Measurements from ENCODE around the gene ZMYND19.
"Not testable (repeated sequence)": the region's sequence is repeated elsewhere in the genome, so short reads cannot be mapped to it uniquely, and the experiment has no call there.

Gene ZMYND19

DNA sequence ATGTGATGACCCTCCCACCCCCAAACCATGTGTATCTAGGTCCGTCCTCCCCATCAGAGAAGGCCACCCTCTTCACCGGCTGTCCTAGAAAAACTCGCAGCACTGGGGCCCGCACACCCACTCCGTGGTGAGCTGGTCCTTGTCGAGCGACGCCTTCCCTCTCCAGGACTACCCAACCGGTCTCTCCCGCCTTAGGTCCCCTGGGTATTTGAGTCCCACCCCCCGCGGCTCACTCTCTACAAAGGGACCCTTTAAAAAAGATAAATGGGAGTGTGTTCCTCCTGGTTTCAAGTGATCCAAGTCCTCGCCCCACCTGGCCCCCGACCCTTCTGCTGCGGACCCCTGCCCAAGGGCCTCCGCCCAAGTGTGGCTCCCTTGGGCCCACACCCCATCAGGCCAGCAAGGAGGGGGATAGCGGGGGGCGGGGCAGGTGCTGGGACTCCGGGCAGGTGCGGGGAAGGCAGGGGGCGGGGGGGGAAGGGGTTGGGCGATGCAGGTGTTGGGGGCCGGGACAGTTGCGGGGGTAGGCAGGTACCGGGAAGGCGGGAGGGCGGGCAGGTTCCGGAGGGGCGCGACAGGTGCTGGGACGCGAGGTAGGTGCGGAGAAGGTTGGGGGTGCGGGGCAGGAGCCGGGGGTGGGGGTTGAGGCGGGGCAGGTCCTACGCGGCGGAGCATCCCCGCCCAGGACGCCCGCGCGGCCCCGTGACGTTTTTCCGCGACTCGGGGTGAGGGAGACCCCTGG, 14.2 kb upstream of the ZMYND19 start:
- ChIA-PET CTCF (no interaction called here), POLR2A (interaction anchor here (1.5 to 2.1 kb wide), 2 partner anchors 14 to 181 kb away, joined by 4 to 7 read pairs; partner anchors contain the start of genes EHMT1, EXD3 and NOXA1)
- TF ChIP-seq SUZ12 (IDR thresholded peaks at IDR 0.05), result no peak
- no peak for TF ChIP-seq LEF1 (IDR thresholded peaks at IDR 0.05; ENCODE audit: borderline replicate concordance)
- no peak for TF ChIP-seq ELF4 (IDR thresholded peaks at IDR 0.05)
- no peak for DNase-seq (ENCODE audit: extremely low spot score)

GRCh38 chr9:137603879-137604278, 13.6 kb upstream of the ZMYND19 start:
- DNase-seq (ENCODE audit: extremely low spot score), result no peak
- POLR2A ChIA-PET, result interaction anchor here (1.5 to 2.1 kb wide), 2 partner anchors 15 to 181 kb away, joined by 4 to 7 read pairs; partner anchors contain the start of genes EHMT1, EXD3 and NOXA1
- TF ChIP-seq FOXA1 (IDR thresholded peaks at IDR 0.05) (no peak), LEF1 (IDR thresholded peaks at IDR 0.05; ENCODE audit: borderline replicate concordance) (no peak), FOXK2 (IDR thresholded peaks at IDR 0.05) (no peak), NFRKB (IDR thresholded peaks at IDR 0.05) (no peak), ZNF384 (IDR thresholded peaks at IDR 0.05) (no peak), TARDBP (IDR thresholded peaks at IDR 0.05) (no peak), SP1 (IDR thresholded peaks at IDR 0.05) (no peak), BHLHE40 (IDR thresholded peaks at IDR 0.05; ENCODE audit: borderline replicate concordance) (no peak), ARNT (IDR thresholded peaks at IDR 0.05) (no peak), CTBP1 (IDR thresholded peaks at IDR 0.05; ENCODE audit: borderline replicate concordance) (no peak), HDGF (IDR thresholded peaks at IDR 0.05; ENCODE audit: borderline replicate concordance) (no peak), ELF4 (IDR thresholded peaks at IDR 0.05) (no peak)
- CTCF ChIA-PET, result interaction anchor here (2.1 kb wide), 1 partner anchor 24 kb away, joined by 6 read pairs; the partner anchor contains the start of gene DPH7

GRCh38 chr9:137602661-137603060, 12.3 kb upstream of the ZMYND19 start:
- no peak for TF ChIP-seq ARNT (IDR thresholded peaks at IDR 0.05)
- ChIA-PET CTCF (interaction anchor here (1.4 to 2.1 kb wide), 2 partner anchors 12 to 23 kb away, joined by 3 to 6 read pairs; partner anchors contain the start of genes DPH7 and ZMYND19), POLR2A (interaction anchor here (0.9 to 2.1 kb wide), 4 partner anchors 12 to 23 kb away, joined by 3 to 7 read pairs (median 4); partner anchors contain the start of genes EHMT1 and ZMYND19)
- DNase-seq (ENCODE audit: extremely low spot score), result no peak

DNA sequence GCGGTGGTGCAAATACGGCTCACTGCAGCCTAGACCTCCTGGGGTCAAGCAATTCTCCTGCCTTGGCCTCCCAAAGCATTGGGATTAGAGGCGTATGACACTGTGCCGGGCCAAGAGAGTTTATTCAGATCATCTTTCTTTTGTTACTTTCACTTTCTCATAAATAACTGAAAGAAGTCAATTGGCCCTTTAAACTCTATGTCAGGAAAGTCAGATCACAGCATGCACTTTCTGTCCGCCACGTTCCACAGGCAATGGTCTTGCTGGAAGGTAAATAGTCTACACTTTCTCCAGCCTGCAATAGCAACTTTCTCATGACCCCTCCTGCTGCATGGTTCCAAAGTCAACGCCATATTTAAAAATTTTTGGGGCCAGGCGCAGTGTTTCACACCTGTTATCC, 8.6 kb upstream of the ZMYND19 start:
- TF ChIP-seq FOXA1 (IDR thresholded peaks at IDR 0.05) (no peak), LEF1 (IDR thresholded peaks at IDR 0.05; ENCODE audit: borderline replicate concordance) (no peak), SUZ12 (IDR thresholded peaks at IDR 0.05) (no peak), ARNT (IDR thresholded peaks at IDR 0.05) (no peak), HDGF (IDR thresholded peaks at IDR 0.05; ENCODE audit: borderline replicate concordance) (no peak), CTBP1 (IDR thresholded peaks at IDR 0.05; ENCODE audit: borderline replicate concordance) (no peak), ZNF384 (IDR thresholded peaks at IDR 0.05) (no peak), ELF4 (IDR thresholded peaks at IDR 0.05) (no peak), L3MBTL2 (conservative IDR thresholded peaks at IDR 0.05) (no peak), BHLHE40 (IDR thresholded peaks at IDR 0.05; ENCODE audit: borderline replicate concordance) (no peak), SP1 (IDR thresholded peaks at IDR 0.05) (no peak), PKNOX1 (IDR thresholded peaks at IDR 0.05) (no peak), NFRKB (IDR thresholded peaks at IDR 0.05) (no peak), FOXM1 (IDR thresholded peaks at IDR 0.05; ENCODE audit: borderline replicate concordance) (no peak), TARDBP (IDR thresholded peaks at IDR 0.05) (no peak), FOXK2 (IDR thresholded peaks at IDR 0.05) (no peak)
- no peak for DNase-seq (ENCODE audit: extremely low spot score)
- ChIA-PET CTCF (no interaction called here), POLR2A (no interaction called here)

DNA sequence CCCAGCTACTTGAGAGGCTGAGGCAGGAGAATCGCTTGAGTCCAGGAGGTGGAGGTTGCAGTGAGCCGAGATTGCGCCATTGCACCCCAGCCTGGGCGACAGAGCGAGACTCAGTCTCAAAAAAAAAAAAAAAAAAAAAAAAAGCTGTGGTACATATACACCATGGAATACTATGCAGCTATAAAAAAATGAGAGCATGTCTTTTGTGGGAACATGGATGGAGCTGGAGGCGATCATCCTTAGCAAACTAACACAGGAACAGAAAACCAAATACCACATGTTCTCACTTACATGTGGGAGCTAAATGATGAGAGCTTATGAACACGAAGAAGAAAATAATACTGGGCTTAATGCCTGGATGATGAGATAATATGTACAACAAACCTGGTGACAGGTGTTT, 6.3 kb upstream of the ZMYND19 start:
- CTCF ChIA-PET; DNase-seq (ENCODE audit: extremely low spot score); POLR2A ChIA-PET: not testable (repeated sequence)

- CTCF ChIA-PET, result no interaction called here
- DNase-seq (ENCODE audit: extremely low spot score), result no peak
- POLR2A ChIA-PET, result no interaction called here
- TF ChIP-seq NFRKB (IDR thresholded peaks at IDR 0.05), result no peak
- no peak for TF ChIP-seq BHLHE40 (IDR thresholded peaks at IDR 0.05; ENCODE audit: borderline replicate concordance)
- no peak for TF ChIP-seq ELF4 (IDR thresholded peaks at IDR 0.05)
- TF ChIP-seq TARDBP (IDR thresholded peaks at IDR 0.05), result no peak
These were observed 2.9 kb upstream of the ZMYND19 start for GRCh38 chr9:137593176-137593575.

DNA sequence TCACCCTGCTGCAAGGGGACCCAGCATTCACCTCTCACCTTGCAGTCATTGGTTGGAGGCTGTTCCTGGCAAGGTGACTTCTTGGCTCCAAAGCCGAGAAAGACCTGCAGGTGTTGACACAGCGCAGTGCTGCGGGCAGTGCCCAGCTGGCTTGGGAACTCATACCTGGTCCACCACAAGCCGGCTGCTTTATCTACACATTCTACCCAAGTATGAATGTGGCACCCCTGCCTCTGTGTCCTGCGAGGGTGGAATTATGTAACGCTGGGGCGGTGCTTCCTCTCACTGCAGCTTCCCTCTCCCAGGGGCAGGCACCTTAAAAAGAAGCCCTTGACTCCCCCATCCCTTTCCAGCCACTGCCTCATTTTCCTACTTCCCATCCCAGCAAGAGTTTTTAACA, 2.5 kb upstream of the ZMYND19 start:
- TF ChIP-seq FOXK2 (IDR thresholded peaks at IDR 0.05) (no peak), PKNOX1 (IDR thresholded peaks at IDR 0.05) (no peak), ARNT (IDR thresholded peaks at IDR 0.05) (no peak), BHLHE40 (IDR thresholded peaks at IDR 0.05; ENCODE audit: borderline replicate concordance) (no peak), SUZ12 (IDR thresholded peaks at IDR 0.05) (no peak), CTBP1 (IDR thresholded peaks at IDR 0.05; ENCODE audit: borderline replicate concordance) (no peak), ELF4 (IDR thresholded peaks at IDR 0.05) (no peak), HDGF (IDR thresholded peaks at IDR 0.05; ENCODE audit: borderline replicate concordance) (no peak), FOXA1 (IDR thresholded peaks at IDR 0.05) (no peak), SP1 (IDR thresholded peaks at IDR 0.05) (no peak), LEF1 (IDR thresholded peaks at IDR 0.05; ENCODE audit: borderline replicate concordance) (no peak)
- DNase-seq (ENCODE audit: extremely low spot score), result no peak
- POLR2A ChIA-PET, result no interaction called here
- CTCF ChIA-PET, result no interaction called here

Measured in HEK293T (cell line).